CD14-positive monocyte (primary cell): ENCODE results near the gene FHOD3. TPM values are rescaled to one million over a fixed set of nuclear protein-coding genes. Genes with fewer than 3 reads are reported as not detected.

ENCODE experiments used
- DNase-seq, 3 donors: peaks; one replicate each; pipeline ENCODE4 v3.0.0-alpha.2; 2011 to 2022
- H2AFZ ChIP-seq: 2 replicates; pipeline ENCODE4 v1.6.0; 2012; ENCODE audit warnings: mild to moderate bottlenecking, low read depth, low read length, inconsistent platforms; ENCODE audit not compliant: insufficient read depth, poor library complexity, severe bottlenecking
- H3K27ac ChIP-seq, 2 donors: 1 replicate in 1 of 2; 2 replicates in 1 of 2; pipeline ENCODE4 v1.5.1; 2012 to 2013; ENCODE audit warnings: low read length in 2 of 2, control low read depth in 1 of 2, inconsistent platforms in 1 of 2, low read depth in 1 of 2, mild to moderate bottlenecking in 1 of 2
- H3K27me3 ChIP-seq, 2 donors: one replicate each; pipeline versions ENCODE4 v1.6.0 to v1.6.1; 2011 to 2013; ENCODE audit warnings: low read length in 2 of 2; ENCODE audit not compliant: control insufficient read depth in 2 of 2, insufficient read depth in 2 of 2
- H3K36me3 ChIP-seq, 2 donors: replicated peaks in 1 of 2; 1 replicate in 1 of 2; 2 replicates in 1 of 2; pipeline versions ENCODE4 v1.5.1 to v1.6.1; 2012 to 2013; ENCODE audit warnings: low read length in 2 of 2, control low read depth in 1 of 2, inconsistent platforms in 1 of 2, mild to moderate bottlenecking in 1 of 2; ENCODE audit not compliant: insufficient read depth in 2 of 2, control insufficient read depth in 1 of 2
- H3K4me1 ChIP-seq, 2 donors: 1 replicate in 1 of 2; 2 replicates in 1 of 2; pipeline versions ENCODE4 v1.5.1 to v1.6.1; 2012 to 2013; ENCODE audit warnings: low read length in 2 of 2, control low read depth in 1 of 2, inconsistent platforms in 1 of 2, mild to moderate bottlenecking in 1 of 2, moderate library complexity in 1 of 2; ENCODE audit not compliant: insufficient read depth in 2 of 2, control insufficient read depth in 1 of 2
- H3K4me2 ChIP-seq: replicated peaks from 2 replicates; pipeline ENCODE3; 2012; ENCODE audit warnings: low read length, moderate library complexity, mild to moderate bottlenecking; ENCODE audit not compliant: poor library complexity, severe bottlenecking; ENCODE audit errors: extremely low read depth
- H3K4me3 ChIP-seq, 3 experiments: fragments of 200-600 bp in 1 of 3; sonication (generic) in 1 of 3; replicated peaks in 1 of 3; 1 replicate in 2 of 3; 2 replicates in 1 of 3; pipeline ENCODE4 v1.5.1; 2011 to 2013; ENCODE audit warnings: low read length in 3 of 3, mild to moderate bottlenecking in 3 of 3, control low read depth in 2 of 3, low read depth in 2 of 3, inconsistent platforms in 1 of 3, moderate library complexity in 1 of 3
- H3K79me2 ChIP-seq: 2 replicates; pipeline ENCODE4 v1.6.0; 2012; ENCODE audit warnings: mild to moderate bottlenecking, control low read depth, inconsistent platforms, low read length, moderate library complexity; ENCODE audit not compliant: insufficient read depth
- H3K9ac ChIP-seq: 2 replicates; pipeline ENCODE4 v1.6.0; 2017; ENCODE audit warnings: low read length, mild to moderate bottlenecking; ENCODE audit not compliant: insufficient read depth, poor library complexity, severe bottlenecking
- H3K9me3 ChIP-seq, 2 donors: replicated peaks in 1 of 2; 1 replicate in 1 of 2; 2 replicates in 1 of 2; pipeline versions ENCODE4 v1.5.1 to v1.6.1; 2012 to 2013; ENCODE audit warnings: low read length in 2 of 2, control low read depth in 1 of 2; ENCODE audit not compliant: control insufficient read depth in 1 of 2, insufficient read depth in 1 of 2
- H4K20me1 ChIP-seq: 2 replicates; pipeline ENCODE4 v1.6.0; 2012; ENCODE audit warnings: mild to moderate bottlenecking, low read length, control low read depth, moderate library complexity; ENCODE audit not compliant: insufficient read depth
- H3K27ac Mint-ChIP-seq, 7 donors: one replicate each; pipeline ENCODE4 v1.8.0; 2020; ENCODE audit warnings: mild to moderate bottlenecking in 7 of 7, mixed read lengths in 7 of 7, moderate library complexity in 6 of 7, inconsistent platforms in 2 of 7
- H3K27me3 Mint-ChIP-seq, 3 donors: one replicate each; pipeline ENCODE4 v1.8.0; 2021 to 2022; ENCODE audit warnings: low read depth in 3 of 3, mild to moderate bottlenecking in 3 of 3, mixed read lengths in 3 of 3, moderate library complexity in 3 of 3, inconsistent platforms in 1 of 3
- H3K36me3 Mint-ChIP-seq, 2 donors: one replicate each; pipeline ENCODE4 v1.8.0; 2020; ENCODE audit warnings: mixed read lengths in 2 of 2, inconsistent platforms in 1 of 2, mild to moderate bottlenecking in 1 of 2
- H3K4me1 Mint-ChIP-seq: one replicate; pipeline ENCODE4 v1.8.0; 2020; ENCODE audit warnings: mild to moderate bottlenecking, mixed read lengths
- H3K4me3 Mint-ChIP-seq, 2 donors: one replicate each; pipeline ENCODE4 v1.8.0; 2020; ENCODE audit warnings: mild to moderate bottlenecking in 2 of 2, mixed read lengths in 2 of 2, moderate library complexity in 1 of 2
- H3K9me3 Mint-ChIP-seq, 7 donors: one replicate each; pipeline ENCODE4 v1.8.0; 2020 to 2022; ENCODE audit warnings: mixed read lengths in 7 of 7, mild to moderate bottlenecking in 6 of 7, moderate library complexity in 6 of 7, inconsistent platforms in 2 of 7
- CTCF ChIP-seq: fragments of 200-600 bp; IDR thresholded peaks from one replicate; pipeline ENCODE4 v1.8.0; 2022; ENCODE audit warnings: antibody characterized with exemption, mild to moderate bottlenecking
- WGBS: methylation state at CpG from one replicate; pipeline ENCODE4 v1.1.5; 2013; ENCODE audit warnings: missing lambda C conversion rate; ENCODE audit not compliant: insufficient coverage; 5-methylcytosine and 5-hydroxymethylcytosine counted together
- intact Hi-C, 2 donors: fragments of 100-400 bp; cut with micrococcal nuclease; formaldehyde crosslinking; loops; one replicate each; pipeline versions ENCODE4 v1.15.0 to v1.15.1; 2023
- polyA plus RNA-seq, 3 donors: library from polyadenylated mRNA; depleted of rRNA in 1 of 3; unstranded in 2 of 3; stranded (reverse) in 1 of 3; fragments of 300-500 nt in 2 of 3; fragments of >200 nt in 1 of 3; fragmentation: Illumina TruSeq in 2 of 3; gene quantifications; 1 replicate in 2 of 3; 2 replicates in 1 of 3; pipeline ENCODE4 v1.2.3, GENCODE V29; 2012 to 2021

Gene FHOD3
- polyA plus RNA-seq, 3 donors: not detected

GRCh38 chr18:36476433-36476832 is 178.9 kb downstream of the FHOD3 start:
- no peaks in the 10 kb centered on the region for H3K79me2 ChIP-seq
- intact Hi-C loops: no loop called here
- H4K20me1 ChIP-seq: no peaks in the 10 kb centered on the region
- no peak overlapping the region for H3K4me3 ChIP-seq
- H3K9me3 ChIP-seq: no peaks in the 10 kb centered on the region
- H3K27ac ChIP-seq: no peak overlapping the region
- TF ChIP-seq CTCF: no peak
- no peaks in the 10 kb centered on the region for H3K9me3 Mint-ChIP-seq
- DNase-seq: no peak
- H3K4me1 ChIP-seq: no peaks in the 10 kb centered on the region
- H3K36me3 ChIP-seq: no peaks in the 10 kb centered on the region
- 85% methylated on average over 2 of the region's 4 CpGs for WGBS
- H3K27me3 ChIP-seq: no peaks in the 10 kb centered on the region
- peaks cover 0 to 3% (median 1%) of the 10 kb centered on the region in 3 donors for H3K27me3 Mint-ChIP-seq
- no peak overlapping the region for H3K27ac Mint-ChIP-seq
- no peaks in the 10 kb centered on the region for H3K4me1 Mint-ChIP-seq
- H3K4me2 ChIP-seq: no peak overlapping the region
- no peak overlapping the region for H2AFZ ChIP-seq
- H3K9ac ChIP-seq: no peak overlapping the region
- H3K4me3 Mint-ChIP-seq: no peak overlapping the region
- H3K36me3 Mint-ChIP-seq: no peaks in the 10 kb centered on the region

- WGBS: 100% methylated on average over 2 of the region's 3 CpGs
- no peak for TF ChIP-seq CTCF
- no peaks in the 10 kb centered on the region for H3K36me3 Mint-ChIP-seq
- DNase-seq: no peak
- H3K4me1 Mint-ChIP-seq: no peaks in the 10 kb centered on the region
- Histone ChIP-seq H3K36me3 (no peaks in the 10 kb centered on the region), H4K20me1 (no peaks in the 10 kb centered on the region), H3K4me1 (no peaks in the 10 kb centered on the region), H3K9me3 (no peaks in the 10 kb centered on the region), H2AFZ (no peak overlapping the region), H3K27ac (no peak overlapping the region), H3K4me3 (no peak overlapping the region), H3K9ac (no peak overlapping the region), H3K27me3 (no peaks in the 10 kb centered on the region), H3K79me2 (no peaks in the 10 kb centered on the region), H3K4me2 (no peak overlapping the region)
- no peak overlapping the region for H3K4me3 Mint-ChIP-seq
- intact Hi-C loops: no loop called here
- H3K27ac Mint-ChIP-seq: no peak overlapping the region
- H3K27me3 Mint-ChIP-seq: peaks cover 0 to 3% (median 2%) of the 10 kb centered on the region in 3 donors
- H3K9me3 Mint-ChIP-seq: peaks cover 0 to 1% (median 0%) of the 10 kb centered on the region in 7 donors
These were observed 180.3 kb downstream of the FHOD3 start for GRCh38 chr18:36477776-36478175.
